8988T (cell line): ENCODE results near the gene PPA2.

Source experiments
- DNase-seq: peaks from one replicate; pipeline ENCODE4 v3.0.0; 2011

Gene PPA2

GRCh38 chr4:105386012-105386411, 87.8 kb downstream of the PPA2 start:
- DNase-seq = no peak

- DNase-seq = no peak
These were observed 99.8 kb downstream of the PPA2 start for GRCh38 chr4:105374071-105374470.

- no peak for DNase-seq
These were observed 100.5 kb downstream of the PPA2 start for GRCh38 chr4:105373324-105373723.

- DNase-seq = no peak
These were observed 103.9 kb downstream of the PPA2 start for GRCh38 chr4:105369988-105370387.

GRCh38 chr4:105361053-105361452, 112.8 kb downstream of the PPA2 start:
- no peak for DNase-seq

GRCh38 chr4:105357258-105357980, 116.4 kb downstream of the PPA2 start:
- DNase-seq = no peak

- DNase-seq = no peak
These were observed 117.7 kb downstream of the PPA2 start for GRCh38 chr4:105356194-105356593.

GRCh38 chr4:105352826-105353225, 121.0 kb downstream of the PPA2 start:
- no peak for DNase-seq

GRCh38 chr4:105351861-105352260, 122.0 kb downstream of the PPA2 start:
- DNase-seq = no peak

- DNase-seq = no peak
These were observed 122.9 kb downstream of the PPA2 start for GRCh38 chr4:105350859-105351490.

GRCh38 chr4:105348719-105349118, 125.1 kb downstream of the PPA2 start:
- DNase-seq = no peak

GRCh38 chr4:105346869-105347268, 127.0 kb downstream of the PPA2 start:
- DNase-seq = no peak

- DNase-seq = no peak
These were observed 128.0 kb downstream of the PPA2 start for GRCh38 chr4:105345838-105346237.

- DNase-seq = no peak
These were observed 128.5 kb downstream of the PPA2 start for GRCh38 chr4:105345358-105345757.

- DNase-seq = no peak
These were observed 129.7 kb downstream of the PPA2 start for GRCh38 chr4:105344141-105344540.

- DNase-seq = no peak
These were observed 130.5 kb downstream of the PPA2 start for GRCh38 chr4:105343146-105343931.

- no peak for DNase-seq
These were observed 144.8 kb downstream of the PPA2 start for GRCh38 chr4:105329081-105329480.

GRCh38 chr4:105327956-105328355, 145.9 kb downstream of the PPA2 start:
- DNase-seq = no peak

- no peak for DNase-seq
These were observed 146.6 kb downstream of the PPA2 start for GRCh38 chr4:105327222-105327621.
